Kidney glomerular epithelial cell (primary cell): ENCODE results near the gene DELE1.
"Not testable (repeated sequence)": the region's sequence is repeated elsewhere in the genome, so short reads cannot be mapped to it uniquely, and the experiment has no call there.

Experiments
- DNase-seq: peaks from one replicate; lab custom pipeline; 2025; lab: John Stamatoyannopoulos, UW

DELE1 gene

GRCh38 chr5:141883892-141884318 lies 39.8 kb upstream of the DELE1 start:
- no peak for DNase-seq

- no peak for DNase-seq
Measured at GRCh38 chr5:141889282-141889871, 34.3 kb upstream of the DELE1 start.

- not testable (repeated sequence) for DNase-seq
Measured at GRCh38 chr5:141890429-141890828, 33.2 kb upstream of the DELE1 start.

- DNase-seq: no peak
Measured at GRCh38 chr5:141897425-141897824, 26.2 kb upstream of the DELE1 start.

- DNase-seq: no peak
Measured at GRCh38 chr5:141898448-141899049, 25.1 kb upstream of the DELE1 start.

- no peak for DNase-seq
Measured at GRCh38 chr5:141902015-141902814, 21.5 kb upstream of the DELE1 start.

GRCh38 chr5:141903261-141903660 lies 20.4 kb upstream of the DELE1 start:
- no peak for DNase-seq

- DNase-seq: no peak
Measured at GRCh38 chr5:141904551-141904950, 19.1 kb upstream of the DELE1 start.

GRCh38 chr5:141906517-141906916 lies 17.2 kb upstream of the DELE1 start:
- no peak for DNase-seq

GRCh38 chr5:141906972-141907371 lies 16.7 kb upstream of the DELE1 start:
- no peak for DNase-seq

- DNase-seq: no peak
Measured at GRCh38 chr5:141908796-141909195, 14.9 kb upstream of the DELE1 start.

GRCh38 chr5:141909212-141909611 lies 14.5 kb upstream of the DELE1 start:
- DNase-seq: no peak

GRCh38 chr5:141910271-141910673 lies 13.4 kb upstream of the DELE1 start:
- no peak for DNase-seq

GRCh38 chr5:141913560-141914198 lies 10.0 kb upstream of the DELE1 start:
- DNase-seq: no peak

- no peak for DNase-seq
Measured at GRCh38 chr5:141914199-141914743, 9.4 kb upstream of the DELE1 start.

- DNase-seq: no peak
Measured at GRCh38 chr5:141914797-141915196, 8.9 kb upstream of the DELE1 start.

GRCh38 chr5:141915881-141916336 lies 7.8 kb upstream of the DELE1 start:
- DNase-seq: no peak

- no peak for DNase-seq
Measured at GRCh38 chr5:141916522-141916921, 7.1 kb upstream of the DELE1 start.

GRCh38 chr5:141917760-141918159 lies 5.9 kb upstream of the DELE1 start:
- no peak for DNase-seq

GRCh38 chr5:141919218-141920119 lies 4.2 kb upstream of the DELE1 start:
- no peak for DNase-seq

- DNase-seq: no peak
Measured at GRCh38 chr5:141920771-141921170, 2.9 kb upstream of the DELE1 start.
